ENCODE data around the gene CNP. TPM values are rescaled to one million over a fixed set of nuclear protein-coding genes. Genes with fewer than 3 reads are reported as not detected.

CNP gene
- total and polyA plus RNA-seq, 4 donors, result 277 to 1,008 (median 786) TPM

DNA sequence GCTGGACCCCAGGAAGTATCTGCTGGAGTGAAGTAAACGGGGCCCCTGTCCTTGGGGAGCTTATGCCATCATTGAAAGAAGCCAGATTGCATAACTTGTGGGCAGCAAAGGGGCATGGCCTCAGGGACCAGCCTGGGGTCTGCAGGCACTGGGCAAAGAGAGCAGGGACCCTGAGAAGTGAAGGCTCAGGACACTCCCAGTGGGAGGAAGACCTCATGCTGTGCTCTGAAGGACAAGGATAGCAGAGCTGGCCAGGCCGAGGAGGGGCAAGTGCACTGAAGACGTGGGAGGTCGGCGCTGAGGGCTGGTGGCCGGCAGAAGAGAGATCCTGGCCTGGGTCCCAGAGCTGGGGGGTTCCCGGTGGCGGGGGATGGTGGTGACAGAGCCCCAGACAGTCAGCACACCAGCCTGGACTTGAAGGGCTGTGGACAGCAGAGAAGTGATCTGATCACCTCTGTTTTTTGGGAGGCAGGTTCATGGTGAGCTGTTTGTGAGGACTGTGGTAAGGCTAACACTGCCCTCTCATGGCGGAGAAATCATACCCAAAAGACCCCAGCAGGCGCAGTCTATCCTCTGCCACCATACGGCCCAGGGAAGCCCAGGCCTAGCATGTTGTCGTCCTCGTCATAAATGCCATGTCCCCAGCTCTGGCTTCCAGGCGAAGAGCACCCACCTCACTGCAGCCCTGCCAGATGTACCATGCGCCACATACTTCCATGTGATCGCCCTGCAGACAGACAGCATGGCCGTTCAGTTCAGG lies 7.1 kb upstream of the CNP start:
- Histone ChIP-seq H3K27me3 (ENCODE audit: control insufficient read depth, insufficient read depth, low read length) (no peaks in the 10 kb centered on the region), H3K27ac (ENCODE audit: low read depth, low read length) (no peak overlapping the region), H3K9me3 (ENCODE audit: control insufficient read depth, insufficient read depth, low read length) (no peaks in the 10 kb centered on the region), H3K4me3 (ENCODE audit: low read depth, low read length) (no peak overlapping the region), H3K36me3 (ENCODE audit: control insufficient read depth, insufficient read depth, low read length) (peaks cover 35% of the 10 kb centered on the region), H3K4me1 (ENCODE audit: control insufficient read depth, insufficient read depth, low read length) (peaks cover 24% of the 10 kb centered on the region)
- whole genome bisulfite sequencing (ENCODE audit: insufficient coverage), result 32% methylated on average over 16 of the region's 17 CpGs
- peak in 2 of 6 donors; percentile 53 to 56 for DNase-seq (ENCODE audit: low read depth in 4 of 6, low spot score in 6 of 6)

DNA sequence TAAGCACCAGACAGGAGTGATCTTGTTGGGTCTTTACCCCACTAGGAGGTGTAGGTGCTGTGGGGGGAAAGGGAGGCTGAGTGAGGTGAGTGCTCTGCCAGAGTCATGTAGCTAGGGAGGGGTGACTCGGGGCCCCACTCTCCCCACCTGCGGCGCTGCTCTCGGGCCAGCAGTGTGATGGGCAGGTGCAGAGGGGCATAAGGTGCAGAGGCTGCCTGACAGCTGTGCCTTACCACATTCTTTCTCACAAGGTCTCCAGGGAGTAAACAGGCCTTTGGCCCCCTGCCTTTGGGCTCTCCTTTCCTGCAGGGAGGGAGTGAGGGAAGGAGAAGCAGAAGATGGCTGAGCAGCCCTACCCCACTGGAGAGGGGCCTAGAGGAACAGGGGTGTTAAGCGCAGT lies 4.5 kb upstream of the CNP start:
- 83% methylated on average over 4 of the region's 5 CpGs for WGBS (ENCODE audit: insufficient coverage)
- Histone ChIP-seq H3K27me3 (ENCODE audit: control insufficient read depth, insufficient read depth, low read length) (no peaks in the 10 kb centered on the region), H3K4me3 (ENCODE audit: low read depth, low read length) (no peak overlapping the region), H3K27ac (ENCODE audit: low read depth, low read length) (no peak overlapping the region), H3K36me3 (ENCODE audit: control insufficient read depth, insufficient read depth, low read length) (peaks cover 23% of the 10 kb centered on the region), H3K9me3 (ENCODE audit: control insufficient read depth, insufficient read depth, low read length) (no peaks in the 10 kb centered on the region), H3K4me1 (ENCODE audit: control insufficient read depth, insufficient read depth, low read length) (peaks cover 33% of the 10 kb centered on the region)
- DNase-seq (ENCODE audit: low read depth in 4 of 6, low spot score in 6 of 6), result no peak

DNA sequence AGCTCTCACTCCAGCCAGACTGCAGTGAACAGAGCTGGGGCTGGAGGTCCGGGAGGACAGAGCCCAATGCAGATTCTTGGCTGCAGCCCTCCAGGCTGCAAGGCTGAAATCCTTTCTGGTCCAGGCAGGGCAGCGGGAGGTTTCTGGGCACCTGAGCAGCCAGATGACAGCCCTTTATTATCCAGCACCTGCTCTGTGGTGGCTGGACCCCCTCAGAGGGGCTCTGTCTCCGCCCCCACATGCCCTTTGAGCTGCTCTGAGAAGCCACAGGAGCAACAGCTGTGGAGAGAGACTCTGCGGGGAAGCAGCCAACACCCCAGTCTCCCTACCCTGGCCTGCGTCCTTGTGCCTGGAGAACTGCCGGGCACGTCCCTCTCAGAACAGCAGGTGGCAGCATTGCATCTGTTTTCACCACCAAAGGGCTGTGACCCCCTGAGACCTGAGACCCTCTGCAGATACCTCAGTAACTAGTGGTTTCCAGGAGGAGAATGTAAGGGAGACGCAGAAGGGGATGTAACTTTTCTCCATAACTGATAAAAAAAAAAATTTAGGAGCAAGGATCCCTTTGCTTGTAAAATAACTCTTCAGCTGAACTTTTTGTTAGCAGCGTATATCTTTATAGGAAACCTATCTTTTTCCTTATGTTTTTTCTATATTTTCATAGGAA lies 3.7 kb upstream of the CNP start:
- H3K27me3 ChIP-seq (ENCODE audit: control insufficient read depth, insufficient read depth, low read length), result no peaks in the 10 kb centered on the region
- WGBS (ENCODE audit: insufficient coverage), result 15% methylated on average over 6 of the region's 9 CpGs
- H3K27ac ChIP-seq (ENCODE audit: low read depth, low read length), result no peak overlapping the region
- no peak overlapping the region for H3K4me3 ChIP-seq (ENCODE audit: low read depth, low read length)
- DNase-seq (ENCODE audit: low read depth in 4 of 6, low spot score in 6 of 6), result peak in 5 of 6 donors; percentile 38 to 91 (median 64)
- H3K4me1 ChIP-seq (ENCODE audit: control insufficient read depth, insufficient read depth, low read length), result peaks cover 40% of the 10 kb centered on the region
- peaks cover 28% of the 10 kb centered on the region for H3K36me3 ChIP-seq (ENCODE audit: control insufficient read depth, insufficient read depth, low read length)
- H3K9me3 ChIP-seq (ENCODE audit: control insufficient read depth, insufficient read depth, low read length), result no peaks in the 10 kb centered on the region

DNA sequence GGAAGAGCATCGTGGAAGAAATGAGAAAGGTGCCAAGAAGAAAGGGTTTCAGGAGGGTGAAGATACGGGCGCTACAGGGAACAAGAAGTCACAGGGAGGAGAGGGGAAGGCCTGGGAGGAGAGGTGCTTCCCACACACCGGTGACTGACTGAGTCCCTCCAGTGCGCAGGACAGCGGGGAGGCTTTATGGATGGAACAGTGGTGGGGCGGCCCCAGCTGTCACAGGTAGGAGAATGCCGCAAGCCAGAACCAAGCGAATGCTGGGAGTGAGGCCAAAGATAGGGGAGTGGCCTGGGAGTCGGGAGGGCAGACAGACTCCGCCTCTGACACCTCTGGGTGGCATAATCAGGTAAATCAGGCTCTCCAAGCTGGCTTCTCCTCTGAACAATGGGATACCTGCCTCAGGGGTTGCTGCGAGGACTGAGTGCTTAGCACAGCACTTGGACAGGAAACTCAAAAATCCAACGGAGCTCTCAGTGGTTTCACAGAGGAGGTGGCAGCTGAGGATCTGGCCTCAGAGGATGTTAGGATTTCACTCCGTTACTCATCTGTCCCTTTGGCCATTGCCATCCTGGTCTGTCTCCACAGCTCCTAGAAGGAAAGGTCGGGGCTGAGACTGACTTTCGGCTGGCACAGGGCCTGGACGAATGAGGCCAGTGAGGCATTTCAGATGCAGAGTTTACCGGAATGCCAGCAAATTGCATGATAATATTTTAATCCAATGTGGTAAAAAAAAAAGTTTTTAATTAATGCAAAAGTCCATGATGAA lies 717 bp upstream of the CNP start:
- Histone ChIP-seq H3K4me3 (ENCODE audit: low read depth, low read length) (peak overlapping the region; percentile 61), H3K36me3 (ENCODE audit: control insufficient read depth, insufficient read depth, low read length) (peaks cover 43% of the 10 kb centered on the region), H3K4me1 (ENCODE audit: control insufficient read depth, insufficient read depth, low read length) (peaks cover 43% of the 10 kb centered on the region), H3K9me3 (ENCODE audit: control insufficient read depth, insufficient read depth, low read length) (no peaks in the 10 kb centered on the region), H3K27ac (ENCODE audit: low read depth, low read length) (peak overlapping the region; percentile 88), H3K27me3 (ENCODE audit: control insufficient read depth, insufficient read depth, low read length) (no peaks in the 10 kb centered on the region)
- WGBS (ENCODE audit: insufficient coverage), result 18% methylated on average over 16 of the region's 18 CpGs
- peak in 1 of 6 donors; percentile 45 for DNase-seq (ENCODE audit: low read depth in 4 of 6, low spot score in 6 of 6)

DNA sequence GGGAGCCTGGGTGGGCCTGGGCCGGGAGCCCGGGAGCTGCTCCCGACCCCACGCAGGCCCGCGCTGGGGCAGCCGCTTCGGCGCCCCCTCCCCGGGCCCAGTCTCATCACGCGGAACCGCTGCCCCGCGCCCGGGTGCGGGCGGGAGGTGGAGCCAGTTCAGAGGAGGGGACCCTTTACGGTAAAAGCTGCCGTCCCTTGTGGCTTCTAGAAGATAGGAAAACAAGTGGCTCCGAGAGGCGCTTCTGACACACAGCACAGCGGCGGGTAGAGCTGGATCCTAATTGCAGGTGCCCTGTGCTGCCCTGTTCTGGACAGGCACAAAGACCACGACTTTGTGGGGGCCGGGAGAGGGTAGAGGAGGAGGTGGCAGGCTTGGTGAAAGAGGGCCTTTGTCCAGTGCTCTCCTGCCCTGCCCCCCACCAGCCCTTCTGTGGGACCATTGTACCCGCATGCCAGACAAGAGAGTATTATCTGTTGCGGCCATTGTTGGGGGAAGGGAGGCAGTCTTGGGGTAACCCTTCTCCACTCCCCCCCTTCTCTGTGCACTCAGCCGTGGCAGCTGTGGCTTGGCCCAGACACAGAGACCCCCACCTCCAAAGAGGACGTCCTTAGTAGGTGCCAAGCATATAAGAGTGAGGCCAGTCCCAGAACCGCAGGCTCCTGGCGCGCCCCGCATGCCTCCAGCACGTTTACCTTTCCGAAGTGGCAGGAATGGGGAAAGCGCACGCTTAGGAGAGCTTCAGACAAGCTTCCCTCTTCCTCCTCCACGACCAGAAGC lies 736 bp downstream of the CNP start:
- Histone ChIP-seq H3K27ac (ENCODE audit: low read depth, low read length) (peak overlapping the region; percentile 94), H3K4me3 (ENCODE audit: low read depth, low read length) (peak overlapping the region; percentile 88), H3K4me1 (ENCODE audit: control insufficient read depth, insufficient read depth, low read length) (peaks cover 54% of the 10 kb centered on the region), H3K27me3 (ENCODE audit: control insufficient read depth, insufficient read depth, low read length) (no peaks in the 10 kb centered on the region), H3K36me3 (ENCODE audit: control insufficient read depth, insufficient read depth, low read length) (peaks cover 49% of the 10 kb centered on the region), H3K9me3 (ENCODE audit: control insufficient read depth, insufficient read depth, low read length) (no peaks in the 10 kb centered on the region)
- 16% methylated on average over 37 of the region's 39 CpGs for WGBS (ENCODE audit: insufficient coverage)
- peak in 3 of 6 donors; percentile 39 to 85 (median 58) for DNase-seq (ENCODE audit: low read depth in 4 of 6, low spot score in 6 of 6)

DNA sequence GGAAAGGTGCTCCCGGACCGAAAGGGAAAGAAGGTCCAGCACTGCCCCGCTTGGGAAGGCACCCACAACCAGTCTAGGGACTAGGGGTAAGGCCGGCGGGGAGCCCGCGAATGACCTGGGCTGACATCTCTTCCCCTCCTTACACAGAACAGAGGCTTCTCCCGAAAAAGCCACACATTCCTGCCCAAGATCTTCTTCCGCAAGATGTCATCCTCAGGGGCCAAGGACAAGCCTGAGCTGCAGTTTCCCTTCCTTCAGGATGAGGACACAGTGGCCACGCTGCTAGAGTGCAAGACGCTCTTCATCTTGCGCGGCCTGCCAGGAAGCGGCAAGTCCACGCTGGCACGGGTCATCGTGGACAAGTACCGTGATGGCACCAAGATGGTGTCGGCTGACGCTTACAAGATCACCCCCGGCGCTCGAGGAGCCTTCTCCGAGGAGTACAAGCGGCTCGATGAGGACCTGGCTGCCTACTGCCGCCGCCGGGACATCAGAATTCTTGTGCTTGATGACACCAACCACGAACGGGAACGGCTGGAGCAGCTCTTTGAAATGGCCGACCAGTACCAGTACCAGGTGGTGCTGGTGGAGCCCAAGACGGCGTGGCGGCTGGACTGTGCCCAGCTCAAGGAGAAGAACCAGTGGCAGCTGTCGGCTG lies 1.5 kb downstream of the CNP start:
- H3K27ac ChIP-seq (ENCODE audit: low read depth, low read length), result peak overlapping the region; percentile 94

DNA sequence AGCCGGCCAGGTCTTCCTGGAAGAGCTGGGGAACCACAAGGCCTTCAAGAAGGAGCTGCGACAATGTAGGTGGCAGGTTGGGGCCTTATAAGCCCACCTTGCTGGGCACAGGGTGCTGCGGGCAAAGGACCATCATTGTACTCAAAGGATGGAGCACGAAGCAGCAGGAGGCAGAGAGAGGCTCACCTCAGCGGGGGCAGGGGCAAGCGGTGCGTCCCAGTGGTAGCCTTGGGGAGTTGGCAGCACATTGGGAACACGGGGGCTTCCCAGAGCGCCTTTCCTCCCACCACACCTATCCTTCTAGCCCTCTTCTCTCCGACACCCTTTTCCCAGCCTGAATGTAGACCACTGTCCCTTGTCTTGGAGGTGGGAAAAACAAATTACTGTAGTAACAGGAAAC lies 2.1 kb downstream of the CNP start:
- Histone ChIP-seq H3K27me3 (ENCODE audit: control insufficient read depth, insufficient read depth, low read length) (no peaks in the 10 kb centered on the region), H3K4me1 (ENCODE audit: control insufficient read depth, insufficient read depth, low read length) (peaks cover 58% of the 10 kb centered on the region), H3K4me3 (ENCODE audit: low read depth, low read length) (peak overlapping the region; percentile 88), H3K9me3 (ENCODE audit: control insufficient read depth, insufficient read depth, low read length) (no peaks in the 10 kb centered on the region), H3K27ac (ENCODE audit: low read depth, low read length) (peak overlapping the region; percentile 94), H3K36me3 (ENCODE audit: control insufficient read depth, insufficient read depth, low read length) (peaks cover 63% of the 10 kb centered on the region)
- WGBS (ENCODE audit: insufficient coverage), result 92% methylated on average over 7 of the region's 10 CpGs
- DNase-seq (ENCODE audit: low read depth in 4 of 6, low spot score in 6 of 6), result no peak

More for the DNA sequence above, 1.5 kb downstream of the CNP start:
- Histone ChIP-seq H3K36me3 (ENCODE audit: control insufficient read depth, insufficient read depth, low read length) (peaks cover 57% of the 10 kb centered on the region), H3K9me3 (ENCODE audit: control insufficient read depth, insufficient read depth, low read length) (no peaks in the 10 kb centered on the region), H3K4me3 (ENCODE audit: low read depth, low read length) (peak overlapping the region; percentile 88), H3K27me3 (ENCODE audit: control insufficient read depth, insufficient read depth, low read length) (no peaks in the 10 kb centered on the region), H3K4me1 (ENCODE audit: control insufficient read depth, insufficient read depth, low read length) (peaks cover 52% of the 10 kb centered on the region)
- DNase-seq (ENCODE audit: low read depth in 4 of 6, low spot score in 6 of 6), result no peak
- WGBS (ENCODE audit: insufficient coverage), result 90% methylated on average over 36 of the region's 37 CpGs

DNA sequence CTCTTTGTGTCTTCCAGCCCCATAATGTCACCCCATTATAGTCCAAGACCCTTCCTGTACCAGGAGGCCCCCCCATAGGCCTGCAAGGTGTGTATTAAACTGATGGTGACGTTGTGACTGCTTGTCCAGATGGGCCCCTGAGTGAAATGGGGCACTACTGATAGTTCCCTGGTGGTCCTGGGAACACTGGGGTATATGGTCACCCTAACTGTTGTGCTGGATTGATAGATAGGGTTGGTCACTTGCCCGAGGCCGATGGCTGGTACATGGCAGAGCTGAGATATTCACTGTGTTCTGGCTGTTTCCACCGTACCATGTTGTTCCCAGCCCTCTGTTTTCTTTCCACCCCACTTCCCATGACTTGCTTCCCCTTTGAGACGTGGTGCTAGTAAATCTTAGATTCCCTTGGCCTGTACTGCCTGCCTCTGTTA lies 4.3 kb downstream of the CNP start:
- Histone ChIP-seq H3K4me1 (ENCODE audit: control insufficient read depth, insufficient read depth, low read length) (peaks cover 73% of the 10 kb centered on the region), H3K27me3 (ENCODE audit: control insufficient read depth, insufficient read depth, low read length) (no peaks in the 10 kb centered on the region), H3K36me3 (ENCODE audit: control insufficient read depth, insufficient read depth, low read length) (peaks cover 75% of the 10 kb centered on the region), H3K27ac (ENCODE audit: low read depth, low read length) (peak overlapping the region; percentile 52), H3K4me3 (ENCODE audit: low read depth, low read length) (peak overlapping the region; percentile 28), H3K9me3 (ENCODE audit: control insufficient read depth, insufficient read depth, low read length) (no peaks in the 10 kb centered on the region)
- WGBS (ENCODE audit: insufficient coverage), result 100% methylated on average over 1 of the region's 5 CpGs
- DNase-seq (ENCODE audit: low read depth in 4 of 6, low spot score in 6 of 6), result no peak
